ENCODE data around the gene UQCRQ. TPM values are rescaled to one million over a fixed set of nuclear protein-coding genes. Genes with fewer than 3 reads are reported as not detected.

UQCRQ gene
- total RNA-seq, 1 experiment from 2014 or later, result 306 TPM

GRCh38 chr5:132901730-132902129 lies 35.3 kb downstream of the UQCRQ start:
- Histone ChIP-seq H3K27ac (ENCODE audit: insufficient read length, low read depth, low read length) (no peak overlapping the region), H4K8ac (replicated peaks; ENCODE audit: insufficient read length, low read depth, low read length) (no peak overlapping the region), H4K20me1 (ENCODE audit: control insufficient read depth, insufficient read depth, insufficient read length) (no peaks in the 10 kb centered on the region), H3K4me1 (ENCODE audit: insufficient read depth, low read length) (no peaks in the 10 kb centered on the region), H3K23ac (ENCODE audit: insufficient read length, low read depth, low read length) (no peak overlapping the region), H2AFZ (ENCODE audit: low read length) (no peak overlapping the region), H3K23me2 (ENCODE audit: insufficient read length, low read depth, low read length, poor library complexity, severe bottlenecking) (no peaks in the 10 kb centered on the region), H2AK5ac (ENCODE audit: insufficient read length, low read length) (no peak overlapping the region), H3T11ph (ENCODE audit: low read length) (no peak overlapping the region), H3K79me1 (ENCODE audit: insufficient read depth, low read depth, low read length, poor library complexity, severe bottlenecking) (no peaks in the 10 kb centered on the region), H4K5ac (ENCODE audit: insufficient read length, low read depth, low read length) (no peak overlapping the region), H3K18ac (ENCODE audit: insufficient read length, low read depth, low read length) (no peak overlapping the region), H3K4ac (ENCODE audit: low read depth, low read length) (no peak overlapping the region), H3K9me3 (ENCODE audit: control insufficient read depth, low read depth, low read length) (no peaks in the 10 kb centered on the region), H2BK15ac (ENCODE audit: low read depth, low read length) (no peak overlapping the region), H3K4me2 (ENCODE audit: insufficient read depth, insufficient read length, low read length) (no peak overlapping the region), H3K27me3 (ENCODE audit: insufficient read depth, low read length) (no peaks in the 10 kb centered on the region; the same call in 1 of the 2 replicates), H2BK12ac (ENCODE audit: insufficient read length, low read depth, low read length) (no peak overlapping the region), H2BK20ac (ENCODE audit: low read depth, low read length, poor library complexity, severe bottlenecking) (no peak overlapping the region), H3K14ac (ENCODE audit: insufficient read depth, low read length) (no peak overlapping the region), H3K79me2 (ENCODE audit: insufficient read depth, low read length) (no peaks in the 10 kb centered on the region), H2BK5ac (ENCODE audit: insufficient read length, low read length) (no peak overlapping the region), H2BK120ac (ENCODE audit: low read depth, low read length, poor library complexity, severe bottlenecking) (no peak overlapping the region), H4K91ac (ENCODE audit: insufficient read length, low read depth, low read length) (no peak overlapping the region), H3K56ac (ENCODE audit: insufficient read length, low read depth, low read length) (no peak overlapping the region), H3K9ac (ENCODE audit: extremely low read depth, insufficient read length, low read length) (no peak overlapping the region)
- H3K4me3 Mint-ChIP-seq, result no peak overlapping the region
- peaks cover 7 to 39% (median 33%) of the 10 kb centered on the region in 3 experiments; a peak in 6 of 7 replicates for H3K36me3 Mint-ChIP-seq (ENCODE audit: insufficient read depth in 1 of 3, low read depth in 3 of 3)
- H3K27ac Mint-ChIP-seq, result no peak overlapping the region
- no peak for TF ChIP-seq CTCF (conservative IDR thresholded peaks at IDR 0.05)
- no CpG with 5 or more reads among the region's 3 CpGs for WGBS (ENCODE audit: extremely low coverage, insufficient read length, low lambda C conversion rate)
- H3K27me3 Mint-ChIP-seq (ENCODE audit: low read depth), result no peaks in the 10 kb centered on the region
- DNase-seq, result no peak
- H3K9me3 Mint-ChIP-seq, result no peaks in the 10 kb centered on the region
- H3K4me1 Mint-ChIP-seq, result no peaks in the 10 kb centered on the region

Data from H9 (cell line).